ENCODE data around the gene AKAP13.

- no peak for TF ChIP-seq USF2 (IDR thresholded peaks at IDR 0.05; ENCODE audit: borderline replicate concordance, low read depth, low read length)
- TF ChIP-seq RFX5 (IDR thresholded peaks at IDR 0.05; ENCODE audit: low read length) = no peak
- TF ChIP-seq, protein P1, sequence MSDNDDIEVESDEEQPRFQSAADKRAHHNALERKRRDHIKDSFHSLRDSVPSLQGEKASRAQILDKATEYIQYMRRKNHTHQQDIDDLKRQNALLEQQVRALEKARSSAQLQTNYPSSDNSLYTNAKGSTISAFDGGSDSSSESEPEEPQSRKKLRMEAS (IDR thresholded peaks at IDR 0.05; ENCODE audit: low read depth) = no peak
- no peak for TF ChIP-seq RXRA (IDR thresholded peaks at IDR 0.05; ENCODE audit: borderline replicate concordance, low read depth)
- TF ChIP-seq CTCF (IDR thresholded peaks at IDR 0.05) = no peak
These were observed 385.8 kb downstream of the AKAP13 start for GRCh38 chr15:85766001-85766831.

Measured in SK-N-SH (cell line).